Superior temporal gyrus (tissue), 1 donor: ENCODE measurements around the gene KRT81.
"Not testable (repeated sequence)": the region's sequence is repeated elsewhere in the genome, so short reads cannot be mapped to it uniquely, and the experiment has no call there.

Source experiments
- DNase-seq: peaks from one replicate; pipeline ENCODE4 v3.0.0-alpha.2; 2016; ENCODE audit errors: extremely low spot score

The KRT81 gene

GRCh38 chr12:52317468-52318052 lies 26.2 kb upstream of the KRT81 start:
- no peak for DNase-seq

- DNase-seq: no peak
Observed at GRCh38 chr12:52316701-52317100, 25.4 kb upstream of the KRT81 start.

- no peak for DNase-seq
Observed at GRCh38 chr12:52316290-52316689, 25.0 kb upstream of the KRT81 start.

- DNase-seq: not testable (repeated sequence)
Observed at GRCh38 chr12:52315721-52316120, 24.4 kb upstream of the KRT81 start.

- DNase-seq: no peak
Observed at GRCh38 chr12:52314511-52314910, 23.2 kb upstream of the KRT81 start.

- DNase-seq: no peak
Observed at GRCh38 chr12:52313926-52314325, 22.6 kb upstream of the KRT81 start.

GRCh38 chr12:52313461-52313860 lies 22.1 kb upstream of the KRT81 start:
- DNase-seq: no peak

- DNase-seq: no peak
Observed at GRCh38 chr12:52312086-52312485, 20.8 kb upstream of the KRT81 start.

- peak; percentile 19 for DNase-seq
Observed at GRCh38 chr12:52311285-52311648, 19.9 kb upstream of the KRT81 start.

- DNase-seq: no peak
Observed at GRCh38 chr12:52310622-52311284, 19.4 kb upstream of the KRT81 start.

- DNase-seq: no peak
Observed at GRCh38 chr12:52308806-52309425, 17.6 kb upstream of the KRT81 start.

- peak; percentile 65 for DNase-seq
Observed at GRCh38 chr12:52307836-52308805, 16.8 kb upstream of the KRT81 start.

- no peak for DNase-seq
Observed at GRCh38 chr12:52306731-52307130, 15.4 kb upstream of the KRT81 start.

GRCh38 chr12:52305921-52306705 lies 14.8 kb upstream of the KRT81 start:
- no peak for DNase-seq

GRCh38 chr12:52304941-52305411 lies 13.6 kb upstream of the KRT81 start:
- DNase-seq: not testable (repeated sequence)

- not testable (repeated sequence) for DNase-seq
Observed at GRCh38 chr12:52302242-52302914, 11.0 kb upstream of the KRT81 start.

GRCh38 chr12:52301721-52302120 lies 10.4 kb upstream of the KRT81 start:
- not testable (repeated sequence) for DNase-seq

- no peak for DNase-seq
Observed at GRCh38 chr12:52300796-52301691, 9.7 kb upstream of the KRT81 start.

GRCh38 chr12:52298677-52299190 lies 7.4 kb upstream of the KRT81 start:
- DNase-seq: no peak
